ENCODE data around the gene LNPEP. TPM values are rescaled to one million over a fixed set of nuclear protein-coding genes. Genes with fewer than 3 reads are reported as not detected.

LNPEP gene
- 10 to 100 TPM; 85.9 to 90.1 TPM for total RNA-seq

GRCh38 chr5:96935559-96936430 is at the start of gene LNPEP:
LNPEP (plus strand) TSS chr5:96936080; CDS start chr5:96936156, 76 bp downstream.
- H3K36me3 Mint-ChIP-seq (ENCODE audit: low read depth) = peaks cover 24% of the 10 kb centered on the region
- no peaks in the 10 kb centered on the region for H3K27me3 Mint-ChIP-seq (ENCODE audit: low read depth)
- H3K4me3 Mint-ChIP-seq = peak within 1 kb of the TSS; percentile 88
- ChIA-PET POLR2A (interaction anchor here (0.6 to 2.7 kb wide), 20 partner anchors 8 to 273 kb away, joined by 3 to 66 read pairs (median 4); partner anchors contain the start of genes CAST, ERAP1 and ERAP2), CTCF (interaction anchor here (0.9 to 2.9 kb wide), 8 partner anchors 23 to 207 kb away, joined by 3 to 17 read pairs (median 5); partner anchors contain the start of genes ERAP2 and LIX1)
- no peaks in the 10 kb centered on the region for H3K9me3 Mint-ChIP-seq (ENCODE audit: insufficient read depth)
- peaks cover 52% of the 10 kb centered on the region for H3K4me1 Mint-ChIP-seq (ENCODE audit: low read depth)
- ATAC-seq (peak; percentile 64), DNase-seq (peak; percentile 96)
- H3K27ac Mint-ChIP-seq = peak within 1 kb of the TSS; percentile 98

- ATAC-seq = no peak
- Mint-ChIP-seq H3K36me3 (ENCODE audit: low read depth) (peaks cover 69% of the 10 kb centered on the region), H3K4me3 (no peak overlapping the region), H3K4me1 (ENCODE audit: low read depth) (peaks cover 38% of the 10 kb centered on the region), H3K27ac (peak overlapping the region; percentile 26), H3K9me3 (ENCODE audit: insufficient read depth) (no peaks in the 10 kb centered on the region), H3K27me3 (ENCODE audit: low read depth) (no peaks in the 10 kb centered on the region)
- no peak for DNase-seq
- POLR2A ChIA-PET = interaction anchor here (0.7 to 1.4 kb wide), 5 partner anchors 19 to 151 kb away, joined by 3 to 8 read pairs (median 4); partner anchors contain the start of gene ERAP1
- CTCF ChIA-PET = interaction anchor here (0.7 to 2.4 kb wide), 6 partner anchors 10 to 270 kb away, joined by 3 to 16 read pairs (median 4); no protein-coding TSS in a partner anchor
Measured at GRCh38 chr5:96893342-96893741, 42.5 kb upstream of the LNPEP start.

DNA sequence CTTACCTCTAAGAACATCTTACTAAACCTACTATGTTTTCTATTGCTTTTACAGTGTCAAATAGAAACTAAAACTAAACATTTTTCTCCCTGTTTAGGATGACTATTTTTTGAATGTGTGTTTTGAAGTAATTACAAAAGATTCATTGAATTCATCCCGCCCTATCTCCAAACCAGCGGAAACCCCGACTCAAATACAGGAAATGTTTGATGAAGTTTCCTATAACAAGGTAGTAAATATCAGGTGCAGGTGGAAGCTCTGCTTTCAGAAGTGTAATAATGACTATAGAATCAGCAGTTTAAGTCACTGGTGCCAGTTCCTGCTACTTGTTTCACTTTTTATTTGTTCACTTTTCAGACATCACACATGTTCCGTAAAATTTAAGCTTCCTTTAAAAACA is 39.6 kb upstream of the LNPEP start:
- ATAC-seq (peak; percentile 70), DNase-seq (no peak)
- Mint-ChIP-seq H3K27ac (peak overlapping the region; percentile 88), H3K36me3 (ENCODE audit: low read depth) (peaks cover 70% of the 10 kb centered on the region), H3K27me3 (ENCODE audit: low read depth) (no peaks in the 10 kb centered on the region), H3K9me3 (ENCODE audit: insufficient read depth) (no peaks in the 10 kb centered on the region), H3K4me3 (peak overlapping the region; percentile 69), H3K4me1 (ENCODE audit: low read depth) (peaks cover 38% of the 10 kb centered on the region)
- POLR2A ChIA-PET = interaction anchor here (0.6 to 1.7 kb wide), 6 partner anchors 11 to 1498 kb away, joined by 3 to 9 read pairs (median 4); partner anchors contain the start of gene ERAP2
- CTCF ChIA-PET = interaction anchor here (0.7 to 2.0 kb wide), 13 partner anchors 11 to 245 kb away, joined by 3 to 30 read pairs (median 3); partner anchors contain the start of gene ERAP2

- no peak for DNase-seq
- no peaks in the 10 kb centered on the region for H3K27me3 Mint-ChIP-seq (ENCODE audit: low read depth)
Measured at GRCh38 chr5:96896806-96897205, 39.1 kb upstream of the LNPEP start.

DNA sequence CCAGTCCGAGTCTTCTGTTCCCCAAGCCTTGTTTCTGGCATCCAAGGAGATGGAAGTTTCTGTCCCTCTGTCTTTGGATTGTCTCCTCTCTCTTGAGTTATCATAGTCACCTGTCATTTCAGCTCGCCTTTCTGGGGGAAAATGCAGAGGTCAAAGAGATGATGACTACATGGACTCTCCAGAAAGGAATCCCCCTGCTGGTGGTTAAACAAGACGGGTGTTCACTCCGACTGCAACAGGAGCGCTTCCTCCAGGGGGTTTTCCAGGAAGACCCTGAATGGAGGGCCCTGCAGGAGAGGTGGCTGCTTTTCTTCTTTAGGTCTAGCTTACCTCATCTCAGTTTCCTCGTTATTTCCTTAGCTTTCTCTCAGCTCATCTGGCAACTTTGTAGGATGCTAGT is 34.5 kb upstream of the LNPEP start:
- H3K36me3 Mint-ChIP-seq (ENCODE audit: low read depth) = peaks cover 73% of the 10 kb centered on the region
- no peak overlapping the region for H3K4me3 Mint-ChIP-seq
- no peaks in the 10 kb centered on the region for H3K9me3 Mint-ChIP-seq (ENCODE audit: insufficient read depth)
- no peak overlapping the region for H3K27ac Mint-ChIP-seq
- peaks cover 20% of the 10 kb centered on the region for H3K4me1 Mint-ChIP-seq (ENCODE audit: low read depth)
- ATAC-seq (no peak), DNase-seq (no peak)
- CTCF ChIA-PET = interaction anchor here (0.6 to 5.3 kb wide), 7 partner anchors 16 to 1956 kb away, joined by 3 to 42 read pairs (median 4); partner anchors contain the start of gene LIX1
- H3K27me3 Mint-ChIP-seq (ENCODE audit: low read depth) = no peaks in the 10 kb centered on the region
- POLR2A ChIA-PET = interaction anchor here (1.0 kb wide), 2 partner anchors 32 to 94 kb away, joined by 3 to 4 read pairs; partner anchors contain the start of gene ERAP1

More at GRCh38 chr5:96896806-96897205, 39.1 kb upstream of the LNPEP start:
- H3K9me3 Mint-ChIP-seq (ENCODE audit: insufficient read depth) = no peaks in the 10 kb centered on the region
- peak overlapping the region; percentile 69 for H3K4me3 Mint-ChIP-seq
- peak; percentile 53 for ATAC-seq
- peaks cover 38% of the 10 kb centered on the region for H3K4me1 Mint-ChIP-seq (ENCODE audit: low read depth)
- H3K27ac Mint-ChIP-seq = peak overlapping the region; percentile 88
- H3K36me3 Mint-ChIP-seq (ENCODE audit: low read depth) = peaks cover 73% of the 10 kb centered on the region
- CTCF ChIA-PET = interaction anchor here (0.7 to 2.0 kb wide), 13 partner anchors 12 to 245 kb away, joined by 3 to 30 read pairs (median 3); partner anchors contain the start of gene ERAP2
- POLR2A ChIA-PET = interaction anchor here (0.6 to 1.7 kb wide), 6 partner anchors 11 to 1497 kb away, joined by 3 to 9 read pairs (median 4); partner anchors contain the start of gene ERAP2

- H3K27ac Mint-ChIP-seq = no peak overlapping the region
- H3K36me3 Mint-ChIP-seq (ENCODE audit: low read depth) = peaks cover 69% of the 10 kb centered on the region
- ATAC-seq = no peak
- H3K9me3 Mint-ChIP-seq (ENCODE audit: insufficient read depth) = no peaks in the 10 kb centered on the region
- peaks cover 16% of the 10 kb centered on the region for H3K4me1 Mint-ChIP-seq (ENCODE audit: low read depth)
- CTCF ChIA-PET = interaction anchor here (0.6 to 5.3 kb wide), 7 partner anchors 17 to 1955 kb away, joined by 3 to 42 read pairs (median 4); partner anchors contain the start of gene LIX1
- no peak overlapping the region for H3K4me3 Mint-ChIP-seq
- H3K27me3 Mint-ChIP-seq (ENCODE audit: low read depth) = no peaks in the 10 kb centered on the region
- POLR2A ChIA-PET = interaction anchor here (1.0 kb wide), 1 partner anchor 33 kb away, joined by 3 read pairs; no protein-coding TSS in a partner anchor
- no peak for DNase-seq
Measured at GRCh38 chr5:96901841-96902240, 34.0 kb upstream of the LNPEP start.

DNA sequence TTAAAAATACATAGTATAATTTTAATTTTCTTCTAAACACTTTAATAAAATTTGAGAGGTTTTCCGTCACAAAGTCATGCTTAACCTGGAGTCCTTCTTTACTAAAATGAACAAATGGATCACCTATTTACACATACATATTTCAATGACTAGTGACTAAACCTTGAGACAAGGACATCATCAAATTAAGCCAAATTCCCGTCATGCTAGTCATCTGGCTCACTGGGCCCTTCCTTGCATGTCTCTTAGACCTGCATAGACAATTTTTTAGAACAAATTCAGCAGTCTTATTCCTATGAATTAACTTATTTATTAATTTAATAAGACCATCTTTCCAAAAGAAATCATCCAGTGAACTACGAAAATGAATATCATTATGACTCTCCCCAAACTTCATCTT is 33.0 kb upstream of the LNPEP start:
- H3K4me1 Mint-ChIP-seq (ENCODE audit: low read depth) = peaks cover 11% of the 10 kb centered on the region
- POLR2A ChIA-PET = no interaction called here
- DNase-seq (no peak), ATAC-seq (no peak)
- peaks cover 67% of the 10 kb centered on the region for H3K36me3 Mint-ChIP-seq (ENCODE audit: low read depth)
- H3K27ac Mint-ChIP-seq = no peak overlapping the region
- no peak overlapping the region for H3K4me3 Mint-ChIP-seq
- H3K9me3 Mint-ChIP-seq (ENCODE audit: insufficient read depth) = no peaks in the 10 kb centered on the region
- no peaks in the 10 kb centered on the region for H3K27me3 Mint-ChIP-seq (ENCODE audit: low read depth)
- CTCF ChIA-PET = interaction anchor here (0.7 to 5.3 kb wide), 3 partner anchors 18 to 240 kb away, joined by 3 to 42 read pairs (median 4); partner anchors contain the start of gene LIX1

- Mint-ChIP-seq H3K4me1 (ENCODE audit: low read depth) (peaks cover 11% of the 10 kb centered on the region), H3K27ac (no peak overlapping the region), H3K9me3 (ENCODE audit: insufficient read depth) (no peaks in the 10 kb centered on the region), H3K36me3 (ENCODE audit: low read depth) (peaks cover 70% of the 10 kb centered on the region), H3K27me3 (ENCODE audit: low read depth) (no peaks in the 10 kb centered on the region), H3K4me3 (no peak overlapping the region)
- CTCF ChIA-PET = interaction anchor here (0.7 to 5.3 kb wide), 4 partner anchors 10 to 239 kb away, joined by 3 to 42 read pairs (median 3); partner anchors contain the start of gene LIX1
- DNase-seq (no peak), ATAC-seq (no peak)
- POLR2A ChIA-PET = interaction anchor here (0.7 to 1.0 kb wide), 2 partner anchors 30 to 33 kb away, joined by 3 read pairs; no protein-coding TSS in a partner anchor
Measured at GRCh38 chr5:96903300-96903699, 32.6 kb upstream of the LNPEP start.

DNA sequence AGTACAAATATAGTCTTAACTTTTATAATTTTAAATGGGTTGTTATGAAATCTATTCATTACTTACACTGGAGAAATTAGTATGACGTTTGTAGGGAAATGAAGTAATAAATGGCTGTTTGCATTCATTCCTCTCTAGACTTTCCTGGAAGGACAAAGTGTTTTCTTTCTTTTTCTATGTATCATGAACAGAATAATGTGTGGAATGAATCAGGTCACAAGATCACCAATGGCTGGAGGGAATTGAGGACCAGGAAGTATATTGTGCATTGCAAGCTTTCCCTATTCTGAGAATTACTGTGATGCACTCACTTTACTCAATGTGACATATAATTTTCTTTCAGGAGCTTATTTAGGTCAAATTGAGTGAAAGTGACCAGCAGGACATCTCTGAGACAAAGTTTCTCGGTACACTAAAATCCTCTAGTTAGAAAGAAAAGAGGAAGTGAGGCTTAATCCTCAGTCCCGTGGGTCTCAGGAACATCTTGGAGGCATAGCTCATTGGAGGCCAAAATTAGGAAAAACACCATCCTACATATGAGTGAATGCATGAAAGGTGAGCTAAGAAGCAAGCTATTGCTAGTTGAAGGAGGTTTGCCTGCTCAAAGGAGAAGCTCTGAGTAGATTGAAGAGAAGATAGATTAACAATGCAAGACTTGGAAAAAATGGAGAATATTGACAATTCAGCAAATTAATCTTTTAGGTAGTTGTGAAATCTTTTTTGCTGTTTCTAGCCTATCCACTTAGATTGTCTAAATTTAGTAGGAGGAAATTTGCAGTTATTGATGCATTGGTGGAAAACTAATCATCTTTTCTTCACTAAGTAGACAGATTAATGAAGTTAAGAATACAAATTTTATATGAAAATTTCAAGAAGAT is 31.6 kb upstream of the LNPEP start:
- Mint-ChIP-seq H3K4me3 (no peak overlapping the region), H3K9me3 (ENCODE audit: insufficient read depth) (no peaks in the 10 kb centered on the region), H3K36me3 (ENCODE audit: low read depth) (peaks cover 68% of the 10 kb centered on the region), H3K27ac (no peak overlapping the region), H3K27me3 (ENCODE audit: low read depth) (no peaks in the 10 kb centered on the region), H3K4me1 (ENCODE audit: low read depth) (peaks cover 8% of the 10 kb centered on the region)
- ATAC-seq (no peak), DNase-seq (no peak)
- CTCF ChIA-PET = interaction anchor here (0.7 to 5.3 kb wide), 7 partner anchors 10 to 529 kb away, joined by 3 to 42 read pairs (median 3); no protein-coding TSS in a partner anchor
- POLR2A ChIA-PET = interaction anchor here (0.7 to 1.0 kb wide), 2 partner anchors 29 to 34 kb away, joined by 3 read pairs; no protein-coding TSS in a partner anchor

DNA sequence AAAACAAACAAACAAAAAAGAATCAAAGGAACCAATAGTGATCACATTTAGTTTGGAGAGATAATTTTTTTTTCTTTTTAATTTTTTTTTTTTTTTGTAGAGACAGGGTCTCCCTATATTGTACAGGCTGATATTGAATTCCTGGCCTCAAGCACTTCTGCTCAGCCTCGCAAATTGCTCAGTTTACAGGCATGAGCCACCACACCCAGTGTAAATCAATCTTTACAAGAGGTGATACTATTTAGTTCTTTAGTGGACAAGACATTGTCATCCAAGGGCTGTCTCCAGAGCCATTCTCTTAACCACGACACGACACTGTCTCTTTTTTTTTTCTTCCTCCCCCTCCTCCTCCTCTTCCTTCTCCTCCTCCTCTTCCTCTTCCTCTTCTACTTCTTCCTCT is 30.0 kb upstream of the LNPEP start:
- Mint-ChIP-seq H3K4me1 (ENCODE audit: low read depth) (peaks cover 6% of the 10 kb centered on the region), H3K27ac (peak overlapping the region; percentile 72), H3K4me3 (no peak overlapping the region), H3K9me3 (ENCODE audit: insufficient read depth) (no peaks in the 10 kb centered on the region), H3K27me3 (ENCODE audit: low read depth) (no peaks in the 10 kb centered on the region), H3K36me3 (ENCODE audit: low read depth) (peaks cover 70% of the 10 kb centered on the region)
- no peak for DNase-seq
- ChIA-PET POLR2A (no interaction called here), CTCF (interaction anchor here (1.5 kb wide), 1 partner anchor 37 kb away, joined by 9 read pairs; no protein-coding TSS in a partner anchor)
- no peak for ATAC-seq

Data from activated CD8-positive, alpha-beta T cell treated with anti-CD3 and anti-CD28 coated beads, Interleukin-2, amount 10 ng/mL, durations not matched to agents 7 days and 5 days (primary cell).